ENCODE data around the gene SYNCRIP. TPM values are rescaled to one million over a fixed set of nuclear protein-coding genes. Genes with fewer than 3 reads are reported as not detected.

SYNCRIP gene
- total RNA-seq, 1 experiment from 2014 or later: 189 TPM

- DNase-seq (ENCODE audit: low read depth, low spot score) (no peak), ATAC-seq (no peak)
- H2AFZ ChIP-seq (ENCODE audit: low read depth, low read length, poor library complexity, severe bottlenecking): no peak overlapping the region
- ChIA-PET CTCF (no interaction called here), POLR2A (no interaction called here), RAD21 (ENCODE audit: low non-redundant PET in 1 of 2, low total read pairs in 2 of 2, uncharacterized antibody in 2 of 2, unreplicated experiment in 2 of 2) (no interaction called here)
- H4K20me1 ChIP-seq (ENCODE audit: insufficient read depth): peaks cover 33% of the 10 kb centered on the region; the same call in 1 of the 2 replicates
- H3K9me2 ChIP-seq (ENCODE audit: insufficient read depth): no peaks in the 10 kb centered on the region
- H3K27me3 ChIP-seq (ENCODE audit: insufficient read depth, low read length): no peaks in the 10 kb centered on the region
- no TSS peak for BruUV-seq (replicated peaks)
- no peaks in the 10 kb centered on the region for H3K9me3 ChIP-seq (ENCODE audit: control insufficient read depth in 1 of 2, insufficient read depth in 1 of 2, low read depth in 1 of 2, low read length in 2 of 2)
- H3K4me3 ChIP-seq (replicated peaks in 1 of 2; ENCODE audit: low read depth in 1 of 2, low read length in 2 of 2): no peak overlapping the region
- no peak overlapping the region for H3K4me2 ChIP-seq (ENCODE audit: low read length)
- peaks cover 56% of the 10 kb centered on the region for H3K79me2 ChIP-seq (ENCODE audit: insufficient read depth, low read length)
- H3K36me3 ChIP-seq (ENCODE audit: control insufficient read depth in 1 of 2, insufficient read depth in 2 of 2, low read length in 2 of 2): peaks cover 40 to 49% of the 10 kb centered on the region in 2 experiments
- H3K27ac ChIP-seq (ENCODE audit: low read depth, low read length): no peak overlapping the region
- TF ChIP-seq SIN3A (IDR thresholded peaks at IDR 0.05; ENCODE audit: low read depth) (no peak), POLR2A (IDR thresholded peaks at IDR 0.05; ENCODE audit: borderline replicate concordance, extremely low read depth, insufficient read depth, insufficient read length) (no peak), CTCF (IDR thresholded peaks at IDR 0.05 in 2 of 3, conservative IDR thresholded peaks at IDR 0.05 in 1 of 3; ENCODE audit: borderline replicate concordance in 1 of 3, insufficient read depth in 1 of 3, low read depth in 2 of 3, low read length in 2 of 3) (no peak), JUND (IDR thresholded peaks at IDR 0.05) (no peak), EZH2 (IDR thresholded peaks at IDR 0.05) (no peak), SP1 (IDR thresholded peaks at IDR 0.05; ENCODE audit: low read depth) (no peak), RAD21 (IDR thresholded peaks at IDR 0.05; ENCODE audit: low read depth) (no peak), MAX (IDR thresholded peaks at IDR 0.05) (no peak)
- intact Hi-C loops (cut with micrococcal nuclease): no loop called here
- no peaks in the 10 kb centered on the region for H3K4me1 ChIP-seq (ENCODE audit: control insufficient read depth in 1 of 2, insufficient read depth in 2 of 2, low read length in 2 of 2)
- no peak overlapping the region for H3K9ac ChIP-seq (ENCODE audit: low read length)
Measured at GRCh38 chr6:85610182-85610895, 32.3 kb downstream of the SYNCRIP start.

Measured in HCT116 (cell line).